ENCODE results near the gene RBCK1.

DNA sequence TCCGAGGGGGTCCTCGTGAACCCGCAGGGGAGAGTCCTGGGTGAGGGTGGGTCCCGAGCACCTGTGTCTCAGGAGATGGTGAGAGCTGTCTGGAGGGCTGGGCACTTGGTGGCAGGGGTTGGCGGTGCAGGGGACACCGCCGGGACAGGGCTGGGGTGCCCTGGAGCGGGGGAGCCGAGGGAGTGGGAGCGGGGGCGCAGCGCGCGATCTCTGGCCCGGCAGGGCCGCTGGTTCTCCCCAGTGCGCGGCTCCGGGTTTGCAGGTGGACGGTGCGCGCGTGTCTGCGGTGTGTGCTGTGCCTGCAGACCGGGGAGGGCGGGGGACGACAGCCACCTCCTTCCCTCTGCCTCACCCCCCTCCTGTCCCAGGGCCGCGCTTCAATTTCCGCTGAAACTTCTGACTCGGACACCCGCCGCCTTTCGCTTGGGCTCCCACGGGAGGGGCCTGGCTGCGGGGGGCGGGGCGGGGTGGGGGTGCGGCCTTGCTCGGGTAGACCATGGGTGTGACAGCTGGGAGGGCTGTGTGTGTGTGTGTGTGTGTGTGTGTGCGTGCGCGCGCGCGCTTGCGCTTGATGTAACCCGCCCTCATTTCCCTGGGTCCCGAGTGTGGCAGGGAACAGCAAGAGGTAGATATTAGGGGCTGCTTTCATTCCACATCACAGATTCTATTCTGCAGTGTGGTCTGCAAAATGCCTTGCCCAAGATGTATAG, 26.4 kb upstream of the RBCK1 start:
- TF ChIP-seq POLR2A (IDR thresholded peaks at IDR 0.05) = no peak
- TF ChIP-seq, protein P1, sequence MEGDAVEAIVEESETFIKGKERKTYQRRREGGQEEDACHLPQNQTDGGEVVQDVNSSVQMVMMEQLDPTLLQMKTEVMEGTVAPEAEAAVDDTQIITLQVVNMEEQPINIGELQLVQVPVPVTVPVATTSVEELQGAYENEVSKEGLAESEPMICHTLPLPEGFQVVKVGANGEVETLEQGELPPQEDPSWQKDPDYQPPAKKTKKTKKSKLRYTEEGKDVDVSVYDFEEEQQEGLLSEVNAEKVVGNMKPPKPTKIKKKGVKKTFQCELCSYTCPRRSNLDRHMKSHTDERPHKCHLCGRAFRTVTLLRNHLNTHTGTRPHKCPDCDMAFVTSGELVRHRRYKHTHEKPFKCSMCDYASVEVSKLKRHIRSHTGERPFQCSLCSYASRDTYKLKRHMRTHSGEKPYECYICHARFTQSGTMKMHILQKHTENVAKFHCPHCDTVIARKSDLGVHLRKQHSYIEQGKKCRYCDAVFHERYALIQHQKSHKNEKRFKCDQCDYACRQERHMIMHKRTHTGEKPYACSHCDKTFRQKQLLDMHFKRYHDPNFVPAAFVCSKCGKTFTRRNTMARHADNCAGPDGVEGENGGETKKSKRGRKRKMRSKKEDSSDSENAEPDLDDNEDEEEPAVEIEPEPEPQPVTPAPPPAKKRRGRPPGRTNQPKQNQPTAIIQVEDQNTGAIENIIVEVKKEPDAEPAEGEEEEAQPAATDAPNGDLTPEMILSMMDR (IDR thresholded peaks at IDR 0.05) = no peak

Data from testis (tissue), 2 donors.